Measurements from ENCODE around the gene GOLGA6A.

- no peak for TF ChIP-seq CTCF (conservative IDR thresholded peaks at IDR 0.05; ENCODE audit: low read length)
- no peak for TF ChIP-seq EZH2phosphoT487 (IDR thresholded peaks at IDR 0.05; ENCODE audit: borderline replicate concordance, low read depth, low read length)
These were observed 47.0 kb downstream of the GOLGA6A start for GRCh38 chr15:74035121-74036017.

Data from OCI-LY7 (cell line).